Activated CD8-positive, alpha-beta memory T cell treated with anti-CD3 and anti-CD28 coated beads for 24 hours (primary cell): Measurements from ENCODE around the gene TMEM63B.
A peak's percentile ranks its signal among the peaks of the same experiment; 100 is the strongest.
"Not testable (repeated sequence)": the region's sequence is repeated elsewhere in the genome, so short reads cannot be mapped to it uniquely, and the experiment has no call there.

Source experiments
- DNase-seq: peaks from one replicate; pipeline ENCODE4 v3.0.0-alpha.2; 2020

TMEM63B gene

GRCh38 chr6:44094403-44095242 lies 32.7 kb upstream of the TMEM63B start:
- no peak for DNase-seq

GRCh38 chr6:44095243-44095623 lies 32.1 kb upstream of the TMEM63B start:
- not testable (repeated sequence) for DNase-seq

GRCh38 chr6:44096612-44097011 lies 30.7 kb upstream of the TMEM63B start:
- DNase-seq, result peak; percentile 86

- DNase-seq, result no peak
Observed at GRCh38 chr6:44097782-44098317, 29.5 kb upstream of the TMEM63B start.

- no peak for DNase-seq
Observed at GRCh38 chr6:44099192-44099591, 28.2 kb upstream of the TMEM63B start.

- no peak for DNase-seq
Observed at GRCh38 chr6:44100088-44100550, 27.2 kb upstream of the TMEM63B start.

- no peak for DNase-seq
Observed at GRCh38 chr6:44101832-44102231, 25.5 kb upstream of the TMEM63B start.

- DNase-seq, result no peak
Observed at GRCh38 chr6:44102527-44102926, 24.8 kb upstream of the TMEM63B start.

- no peak for DNase-seq
Observed at GRCh38 chr6:44104481-44105021, 22.8 kb upstream of the TMEM63B start.

GRCh38 chr6:44105146-44105545 lies 22.2 kb upstream of the TMEM63B start:
- no peak for DNase-seq

GRCh38 chr6:44105993-44106740 lies 21.2 kb upstream of the TMEM63B start:
- no peak for DNase-seq

GRCh38 chr6:44107017-44107416 lies 20.3 kb upstream of the TMEM63B start:
- no peak for DNase-seq

- DNase-seq, result no peak
Observed at GRCh38 chr6:44108471-44108870, 18.9 kb upstream of the TMEM63B start.

GRCh38 chr6:44109212-44109611 lies 18.1 kb upstream of the TMEM63B start:
- DNase-seq, result no peak

GRCh38 chr6:44110005-44110676 lies 17.2 kb upstream of the TMEM63B start:
- DNase-seq, result no peak

GRCh38 chr6:44110966-44111365 lies 16.4 kb upstream of the TMEM63B start:
- no peak for DNase-seq

- no peak for DNase-seq
Observed at GRCh38 chr6:44111434-44112417, 15.6 kb upstream of the TMEM63B start.

GRCh38 chr6:44113414-44113813 lies 13.9 kb upstream of the TMEM63B start:
- no peak for DNase-seq

GRCh38 chr6:44115866-44116265 lies 11.5 kb upstream of the TMEM63B start:
- no peak for DNase-seq

GRCh38 chr6:44116641-44117382 lies 10.5 kb upstream of the TMEM63B start:
- no peak for DNase-seq
